Liver (tissue), 3 donors: ENCODE results near the gene ZNF287.

Experiments used
- CTCF ChIP-seq: fragments of 150-350 bp; IDR thresholded peaks from 2 replicates; pipeline ENCODE4 v1.5.1; 2017; ENCODE audit warnings: improper control_type of control experiment, low read depth, low read length; ENCODE audit not compliant: missing input control
- FOXA1 ChIP-seq: IDR thresholded peaks from 2 replicates; pipeline ENCODE4 v1.6.1; 2016; ENCODE audit warnings: antibody characterized with exemption
- HNF4G ChIP-seq: IDR thresholded peaks from 2 replicates; pipeline ENCODE4 v1.6.1; 2016; ENCODE audit warnings: antibody characterized with exemption
- REST ChIP-seq: IDR thresholded peaks from 2 replicates; pipeline ENCODE4 v1.6.1; 2016; ENCODE audit warnings: antibody characterized with exemption, mild to moderate bottlenecking
- ZBTB33 ChIP-seq: IDR thresholded peaks from 2 replicates; pipeline ENCODE4 v1.6.1; 2016; ENCODE audit warnings: antibody characterized with exemption
- donor health status: healthy.
- donor health status: healthy.

- TF ChIP-seq FOXA1 (no peak), REST (no peak), HNF4G (no peak), CTCF (no peak), ZBTB33 (no peak)
These were observed 31.9 kb downstream of the ZNF287 start for GRCh38 chr17:16537130-16537458.
